Endothelial cell of umbilical vein (primary cell): ENCODE results near the gene SERTAD4. TPM values are rescaled to one million over a fixed set of nuclear protein-coding genes. Genes with fewer than 3 reads are reported as not detected.

Experiments
- BruUV-seq: library from RNA; stranded (reverse); fragments of 400-500 nt; replicated peaks from 2 replicates; lab custom pipeline; 2021; lab: Mats Ljungman, UMichigan
- CTCF ChIA-PET: fragments of 300-600, 350-600 bp; sonication (Branson Sonifier 250); formaldehyde crosslinking; loops from one replicate; lab custom pipeline; 2021; ENCODE audit warnings: antibody characterized with exemption, inconsistent platforms; lab: Charles Lee
- POLR2A ChIA-PET: fragments of 300-600, 350-600 bp; sonication (Branson Sonifier 250); formaldehyde crosslinking; loops from one replicate; lab custom pipeline; 2021; ENCODE audit warnings: antibody characterized with exemption, inconsistent platforms; lab: Charles Lee
- DNase-seq: peaks from one replicate; pipeline ENCODE4 v3.0.0-alpha.2; 2011; ENCODE audit warnings: low read depth, low spot score
- FAIRE-seq: peaks from 2 replicates; lab custom pipeline; 2011; peaks lifted over from hg19 to GRCh38; lab: Jason Lieb, UNC
- H2AFZ ChIP-seq: 2 replicates; pipeline ENCODE4 v1.6.0; 2012; ENCODE audit warnings: low read depth, low read length, control low read depth, inconsistent platforms
- H3K27ac ChIP-seq: 2 replicates; pipeline ENCODE4 v1.5.1; 2011; ENCODE audit warnings: low read depth, mild to moderate bottlenecking, control low read depth, low read length, moderate library complexity; ENCODE audit not compliant: insufficient read depth
- H3K27me3 ChIP-seq, 2 experiments: 2 replicates each; pipeline versions ENCODE4 v1.6.0 to v1.6.1; 2011; ENCODE audit warnings: low read length in 2 of 2, mixed read lengths in 1 of 2; ENCODE audit not compliant: control insufficient read depth in 2 of 2, insufficient read depth in 2 of 2
- H3K36me3 ChIP-seq, 2 experiments: 2 replicates in 1 of 2; 3 replicates in 1 of 2; pipeline ENCODE4 v1.5.1; 2011; ENCODE audit warnings: low read length in 2 of 2, mild to moderate bottlenecking in 1 of 2, moderate library complexity in 1 of 2; ENCODE audit not compliant: control insufficient read depth in 2 of 2, insufficient read depth in 2 of 2; ENCODE audit errors: extremely low read depth in 1 of 2
- H3K4me1 ChIP-seq: 3 replicates; pipeline ENCODE4 v1.5.1; 2011; ENCODE audit warnings: mild to moderate bottlenecking, low read length; ENCODE audit not compliant: control insufficient read depth, insufficient read depth; ENCODE audit errors: extremely low read depth
- H3K4me2 ChIP-seq: 2 replicates; pipeline ENCODE4 v1.6.1; 2011; ENCODE audit warnings: low read length, control low read depth, mixed read lengths; ENCODE audit not compliant: insufficient read depth
- H3K4me3 ChIP-seq, 3 experiments: fragments of 200-600 bp in 1 of 3; sonication (generic), shearing (Covaris generic) in 1 of 3; replicated peaks in 1 of 3; 2 replicates each; pipeline ENCODE4 v1.5.1; 2011 to 2016; ENCODE audit warnings: control low read depth in 3 of 3, low read length in 3 of 3, mild to moderate bottlenecking in 2 of 3, inconsistent platforms in 1 of 3, low read depth in 1 of 3, moderate library complexity in 1 of 3; ENCODE audit not compliant: insufficient read depth in 1 of 3
- H3K79me2 ChIP-seq: 2 replicates; pipeline ENCODE4 v1.6.0; 2012; ENCODE audit warnings: low read length, inconsistent platforms; ENCODE audit not compliant: control insufficient read depth, insufficient read depth
- H3K9ac ChIP-seq: replicated peaks from 2 replicates; pipeline ENCODE3; 2011; ENCODE audit warnings: low read length, control low read depth; ENCODE audit not compliant: insufficient read depth; ENCODE audit errors: extremely low read depth
- H3K9me1 ChIP-seq: replicated peaks from 3 replicates; pipeline ENCODE4 v1.6.0; 2011; ENCODE audit warnings: mild to moderate bottlenecking, low read length; ENCODE audit not compliant: control insufficient read depth, insufficient read depth; ENCODE audit errors: extremely low read depth
- H3K9me3 ChIP-seq: replicated peaks from 2 replicates; pipeline ENCODE4 v1.5.1; 2012; ENCODE audit warnings: low read length, inconsistent platforms; ENCODE audit not compliant: control insufficient read depth, insufficient read depth
- H4K20me1 ChIP-seq: replicated peaks from 2 replicates; pipeline ENCODE3; 2011; ENCODE audit warnings: mild to moderate bottlenecking, low read length; ENCODE audit not compliant: control insufficient read depth, insufficient read depth; ENCODE audit errors: extremely low read depth
- CTCF ChIP-seq, 2 donors: IDR thresholded peaks; 1 replicate in 1 of 2; 2 replicates in 1 of 2; pipeline ENCODE4 v1.5.1; 2011; ENCODE audit warnings: low read length in 2 of 2, mild to moderate bottlenecking in 2 of 2, moderate library complexity in 2 of 2, control low read depth in 1 of 2, inconsistent platforms in 1 of 2, low read depth in 1 of 2; ENCODE audit not compliant: insufficient read depth in 1 of 2; ENCODE audit errors: extremely low read depth in 1 of 2
- EZH2 ChIP-seq: IDR thresholded peaks from 2 replicates; pipeline ENCODE4 v1.6.1; 2012; ENCODE audit warnings: borderline replicate concordance, low read depth, mild to moderate bottlenecking, moderate library complexity, low read length, inconsistent platforms; ENCODE audit not compliant: severe bottlenecking
- GATA2 ChIP-seq: IDR thresholded peaks from 2 replicates; pipeline ENCODE4 v1.7.0; 2011; ENCODE audit warnings: low read depth, mild to moderate bottlenecking, moderate library complexity, mixed read lengths, low read length; ENCODE audit not compliant: insufficient read length, insufficient read depth
- MYC ChIP-seq: IDR thresholded peaks from one replicate; pipeline ENCODE4 v1.6.1; 2011; ENCODE audit warnings: mild to moderate bottlenecking, low read depth, low read length
- dilution Hi-C: fragments of 300-500 bp; cut with MboI; formaldehyde crosslinking; loops from one replicate; pipeline ENCODE4 v1.15.0; 2019; ENCODE audit warnings: low sequenced_read_pairs; ENCODE audit not compliant: extremely low pct_ligation_motif_present
- intact Hi-C: fragments of 100-400 bp; cut with micrococcal nuclease; formaldehyde crosslinking; loops from one replicate; pipeline ENCODE4 v1.10.0; 2022
- polyA plus RNA-seq, 4 experiments: library from polyadenylated mRNA; depleted of rRNA in 3 of 4; stranded (reverse) in 3 of 4; unstranded in 1 of 4; fragments of >200 nt; gene quantifications; 2 replicates each; pipeline versions ENCODE4 v1.2.1 to v1.2.3, GENCODE V29; 2011 to 2012; ENCODE audit warnings: missing spikeins in 1 of 4
- total RNA-seq: library from RNA; stranded (reverse); gene quantifications from 2 replicates; pipeline ENCODE4 v1.2.3, GENCODE V29; 2021

The SERTAD4 gene
- total and polyA plus RNA-seq, 2 donors (not counting 3 experiments of a cell fraction or from before 2014, with no cell fraction given) = 4.0 to 11.3 TPM

- H3K27me3 ChIP-seq = peaks cover 0 to 1% of the 10 kb centered on the region in 2 experiments
- POLR2A ChIA-PET = interaction anchor here (0.7 to 1.3 kb wide), 5 partner anchors 9 to 212 kb away, joined by 3 to 9 read pairs (median 5); no protein-coding TSS in a partner anchor
- H3K4me3 ChIP-seq = peak overlapping the region in 2 of 3 experiments; percentile 66 to 74
- no peaks in the 10 kb centered on the region for H3K9me3 ChIP-seq
- dilution Hi-C loops = no loop called here
- peak overlapping the region; percentile 83 for H3K27ac ChIP-seq
- no peaks in the 10 kb centered on the region for H4K20me1 ChIP-seq
- TSS peak; percentile 59 for BruUV-seq
- H3K9ac ChIP-seq = peak overlapping the region; percentile 89
- peaks cover 44% of the 10 kb centered on the region for H3K4me1 ChIP-seq
- H3K9me1 ChIP-seq = no peaks in the 10 kb centered on the region
- H3K4me2 ChIP-seq = peak overlapping the region; percentile 52
- CTCF ChIA-PET = interaction anchor here (0.7 to 2.3 kb wide), 8 partner anchors 11 to 899 kb away, joined by 3 to 8 read pairs (median 4); partner anchors contain the start of gene KCNH1
- H3K79me2 ChIP-seq = no peaks in the 10 kb centered on the region
- intact Hi-C loops = loop anchor here (1.0 to 10.0 kb wide), 4 partner anchors 407 to 1340 kb away; partner anchors contain the start of genes SLC30A1 and UTP25
- H2AFZ ChIP-seq = peak overlapping the region; percentile 35
- FAIRE-seq (no peak), DNase-seq (peak; percentile 13)
- TF ChIP-seq CTCF (IDR thresholded peaks at IDR 0.05; ENCODE audit: extremely low read depth in 1 of 2, insufficient read depth in 1 of 2, low read depth in 1 of 2, low read length in 2 of 2) (no peak), EZH2 (no peak), MYC (no peak), GATA2 (no peak)
- no peaks in the 10 kb centered on the region for H3K36me3 ChIP-seq
Observed at GRCh38 chr1:210234329-210234757, 1.7 kb downstream of the SERTAD4 start.
